ENCODE measurements around the gene CACNA1C. TPM values are rescaled to one million over a fixed set of nuclear protein-coding genes. Genes with fewer than 3 reads are reported as not detected.
A peak's percentile ranks its signal among the peaks of the same experiment; 100 is the strongest.

CACNA1C gene
- total RNA-seq, 4 donors from 2014 or later = 9.7 to 42.1 (median 18.1) TPM

- Histone ChIP-seq H3K4me3 (no peak overlapping the region), H3K9me3 (no peaks in the 10 kb centered on the region), H3K4me1 (peaks cover 0 to 32% (median 0%) of the 10 kb centered on the region in 4 donors), H3K36me3 (no peaks in the 10 kb centered on the region), H3K27me3 (no peaks in the 10 kb centered on the region), H3K27ac (peak overlapping the region in 3 of 4 donors; percentile 31 to 59 (median 37))
- TF ChIP-seq CTCF (IDR thresholded peaks at IDR 0.05) (no peak), POLR2A (IDR thresholded peaks at IDR 0.05) (no peak)
- DNase-seq = no peak
These were observed 212.0 kb downstream of the CACNA1C start for GRCh38 chr12:2264651-2265232.

GRCh38 chr12:2265461-2266167 is 212.8 kb downstream of the CACNA1C start:
- no peaks in the 10 kb centered on the region for H3K9me3 ChIP-seq
- TF ChIP-seq CTCF (IDR thresholded peaks at IDR 0.05) (no peak), POLR2A (IDR thresholded peaks at IDR 0.05) (no peak)
- peaks cover 0 to 31% (median 0%) of the 10 kb centered on the region in 4 donors for H3K4me1 ChIP-seq
- no peak overlapping the region for H3K4me3 ChIP-seq
- peak overlapping the region in 3 of 4 donors; percentile 31 to 59 (median 37) for H3K27ac ChIP-seq
- DNase-seq = no peak
- H3K36me3 ChIP-seq = no peaks in the 10 kb centered on the region
- H3K27me3 ChIP-seq = no peaks in the 10 kb centered on the region

- H3K27ac ChIP-seq = peak overlapping the region in 3 of 4 donors; percentile 76 to 84 (median 82)
- TF ChIP-seq POLR2A (IDR thresholded peaks at IDR 0.05) = peak in 1 of 2 donors; percentile 17
- TF ChIP-seq CTCF (IDR thresholded peaks at IDR 0.05) = no peak
- H3K9me3 ChIP-seq = no peaks in the 10 kb centered on the region
- peaks cover 0 to 31% (median 0%) of the 10 kb centered on the region in 4 donors for H3K4me1 ChIP-seq
- peak overlapping the region in 1 of 4 donors; percentile 1 for H3K4me3 ChIP-seq
- H3K27me3 ChIP-seq = no peaks in the 10 kb centered on the region
- DNase-seq = peak in 2 of 3 donors; percentile 63 to 68
- H3K36me3 ChIP-seq = no peaks in the 10 kb centered on the region
These were observed 214.2 kb downstream of the CACNA1C start for GRCh38 chr12:2266666-2267620.

GRCh38 chr12:2267703-2268470 is 215.1 kb downstream of the CACNA1C start:
- TF ChIP-seq POLR2A (IDR thresholded peaks at IDR 0.05) (no peak), CTCF (IDR thresholded peaks at IDR 0.05) (no peak)
- Histone ChIP-seq H3K4me1 (peaks cover 0 to 31% (median 0%) of the 10 kb centered on the region in 4 donors), H3K9me3 (no peaks in the 10 kb centered on the region), H3K4me3 (no peak overlapping the region), H3K27me3 (no peaks in the 10 kb centered on the region), H3K36me3 (no peaks in the 10 kb centered on the region), H3K27ac (peak overlapping the region in 3 of 4 donors; percentile 76 to 84 (median 82))
- DNase-seq = no peak
